Tibial nerve (tissue), 4 donors: ENCODE results near the gene ZBTB16.

Experiments
- CTCF ChIP-seq, 5 experiments: fragments of 200-600 bp in 3 of 5; fragments of 450-650 bp in 2 of 5; sonication (generic) in 3 of 5; IDR thresholded peaks; one replicate each; pipeline ENCODE4 v1.5.1; 2016 to 2019; ENCODE audit warnings: antibody characterized with exemption in 5 of 5, mild to moderate bottlenecking in 3 of 5, moderate library complexity in 2 of 5
- EP300 ChIP-seq, 2 donors: sonication (generic); formaldehyde crosslinking; IDR thresholded peaks; one replicate each; pipeline ENCODE4 v1.6.1; 2017; ENCODE audit warnings: antibody characterized with exemption in 2 of 2, mild to moderate bottlenecking in 1 of 2

DNA sequence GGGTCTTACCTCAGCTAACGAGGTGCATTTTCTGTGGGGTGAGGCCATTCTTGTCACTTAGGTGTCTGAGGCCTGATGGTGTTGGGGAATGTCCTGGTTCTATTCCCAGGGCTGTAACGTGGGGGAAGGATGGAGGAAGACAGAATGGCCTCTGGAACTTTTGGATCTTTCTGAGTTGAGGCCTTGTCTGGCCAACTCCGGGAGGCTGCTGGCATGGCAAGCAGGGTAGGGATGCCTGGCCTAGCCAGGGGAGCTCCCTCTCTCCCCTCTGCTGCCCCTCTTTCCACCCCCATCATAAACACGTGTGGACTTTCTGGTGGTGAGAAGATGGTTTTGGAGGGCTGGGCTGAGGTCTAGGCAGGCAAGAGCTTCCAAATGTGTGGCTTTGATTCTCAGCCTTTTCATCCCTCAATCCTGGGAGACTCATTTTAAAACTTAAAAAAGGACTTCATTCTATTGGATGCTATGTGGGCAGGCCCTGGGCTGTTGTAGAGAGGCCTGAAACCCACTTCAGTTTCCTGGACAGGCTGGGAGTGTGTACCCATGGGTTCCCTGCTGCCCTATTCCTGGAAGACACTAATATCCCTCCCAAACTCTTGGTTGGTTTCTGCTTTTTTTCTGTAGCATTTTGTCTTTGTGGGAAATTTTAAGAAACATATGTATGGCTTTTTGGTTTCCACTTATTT lies 30.9 kb downstream of the ZBTB16 start:
- no peak for TF ChIP-seq CTCF (IDR thresholded peaks at IDR 0.05)
- TF ChIP-seq EP300 (IDR thresholded peaks at IDR 0.05): no peak
